Stimulated activated CD4-positive, alpha-beta T cell treated with anti-CD3 and anti-CD28 coated beads, Interleukin-2, amount 100 ng/mL, for 48 hours (primary cell): Measurements from ENCODE around the gene TMCC2.
A peak's percentile ranks its signal among the peaks of the same experiment; 100 is the strongest.
"Not testable (repeated sequence)": the region's sequence is repeated elsewhere in the genome, so short reads cannot be mapped to it uniquely, and the experiment has no call there.

Experiments
- DNase-seq, 2 donors: peaks; one replicate each; pipeline ENCODE4 v3.0.0-alpha.2; 2020

Gene TMCC2

GRCh38 chr1:205261946-205262691, 34.4 kb downstream of the TMCC2 start:
- DNase-seq: no peak

- DNase-seq: no peak
Measured at GRCh38 chr1:205262731-205263171, 35.0 kb downstream of the TMCC2 start.

GRCh38 chr1:205263580-205264190, 35.9 kb downstream of the TMCC2 start:
- DNase-seq: no peak

- no peak for DNase-seq
Measured at GRCh38 chr1:205266611-205267305, 39.0 kb downstream of the TMCC2 start.

GRCh38 chr1:205267306-205267902, 39.7 kb downstream of the TMCC2 start:
- no peak for DNase-seq

GRCh38 chr1:205268846-205269680, 41.3 kb downstream of the TMCC2 start:
- no peak for DNase-seq

GRCh38 chr1:205269711-205270110, 42.0 kb downstream of the TMCC2 start:
- DNase-seq: no peak

GRCh38 chr1:205270271-205270670, 42.5 kb downstream of the TMCC2 start:
- DNase-seq: no peak

GRCh38 chr1:205270764-205271163, 43.0 kb downstream of the TMCC2 start:
- DNase-seq: no peak

GRCh38 chr1:205271277-205271676, 43.5 kb downstream of the TMCC2 start:
- no peak for DNase-seq

- no peak for DNase-seq
Measured at GRCh38 chr1:205271745-205272144, 44.0 kb downstream of the TMCC2 start.

- DNase-seq: no peak
Measured at GRCh38 chr1:205272536-205272935, 44.8 kb downstream of the TMCC2 start.

GRCh38 chr1:205273551-205273982, 45.8 kb downstream of the TMCC2 start:
- peak; percentile 80 for DNase-seq

GRCh38 chr1:205274041-205274691, 46.4 kb downstream of the TMCC2 start:
- no peak for DNase-seq

- no peak for DNase-seq
Measured at GRCh38 chr1:205275133-205275532, 47.4 kb downstream of the TMCC2 start.

- DNase-seq: no peak
Measured at GRCh38 chr1:205275916-205276688, 48.4 kb downstream of the TMCC2 start.

- no peak for DNase-seq
Measured at GRCh38 chr1:205276689-205277065, 48.9 kb downstream of the TMCC2 start.

GRCh38 chr1:205279986-205280385, 52.2 kb downstream of the TMCC2 start:
- no peak for DNase-seq

- not testable (repeated sequence) for DNase-seq
Measured at GRCh38 chr1:205280666-205281395, 53.1 kb downstream of the TMCC2 start.
